SK-N-MC (cell line): ENCODE results near the gene CLIC1.

Experiments used
- EZH2 ChIP-seq: fragments of 200-600 bp; sonication (generic); IDR thresholded peaks from one replicate; pipeline ENCODE4 v1.6.1; 2017; ENCODE audit warnings: antibody characterized with exemption
- POLR2AphosphoS5 ChIP-seq: IDR thresholded peaks from 2 replicates; pipeline ENCODE4 v1.6.1; 2012; ENCODE audit warnings: mild to moderate bottlenecking, low read depth, low read length, borderline replicate concordance

- no peak for TF ChIP-seq POLR2AphosphoS5
- no peak for TF ChIP-seq EZH2
Measured at GRCh38 chr6:31727034-31727716, 9.2 kb downstream of the CLIC1 start.
